GM21825 (cell line): ENCODE measurements around the gene ANK2.

Source experiments
- ATAC-seq: cut with Tn5 transposase; IDR thresholded peaks from one replicate; pipeline ENCODE4 v1.9.1; 2021; ENCODE audit warnings: mild to moderate bottlenecking, moderate library complexity; ENCODE audit not compliant: unreplicated experiment

Gene ANK2

DNA sequence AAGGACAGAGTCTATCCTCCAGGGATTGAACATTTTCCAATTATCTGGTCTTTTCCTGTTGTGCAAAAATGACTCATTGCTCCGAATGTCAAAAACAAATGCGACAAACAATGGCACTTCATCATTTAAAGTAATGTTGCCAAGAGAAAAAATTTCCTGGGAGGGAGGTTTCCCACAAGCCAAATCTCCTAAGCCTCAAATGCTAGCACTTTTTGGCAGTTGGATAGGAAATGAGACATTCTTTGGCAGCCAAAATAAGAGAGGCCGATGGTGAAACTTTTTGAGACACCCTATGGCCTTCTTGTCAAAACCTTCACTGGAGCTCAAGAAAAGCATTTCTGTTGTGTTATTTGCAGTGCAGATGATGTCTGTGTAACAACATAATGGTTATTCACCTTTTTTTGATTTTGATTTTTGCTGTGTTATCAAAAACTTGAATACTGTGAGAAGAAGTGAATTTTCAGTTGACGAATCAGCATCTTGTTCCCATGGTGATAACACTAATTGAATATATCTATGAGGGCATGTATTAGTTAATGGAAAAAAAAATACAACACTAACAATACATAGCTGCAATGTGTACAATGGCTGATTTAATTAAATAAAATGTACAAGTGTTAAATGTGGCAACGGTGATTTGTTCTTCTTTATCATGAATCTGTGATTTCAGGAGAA, 333.8 kb downstream of the ANK2 start:
- no peak for ATAC-seq

DNA sequence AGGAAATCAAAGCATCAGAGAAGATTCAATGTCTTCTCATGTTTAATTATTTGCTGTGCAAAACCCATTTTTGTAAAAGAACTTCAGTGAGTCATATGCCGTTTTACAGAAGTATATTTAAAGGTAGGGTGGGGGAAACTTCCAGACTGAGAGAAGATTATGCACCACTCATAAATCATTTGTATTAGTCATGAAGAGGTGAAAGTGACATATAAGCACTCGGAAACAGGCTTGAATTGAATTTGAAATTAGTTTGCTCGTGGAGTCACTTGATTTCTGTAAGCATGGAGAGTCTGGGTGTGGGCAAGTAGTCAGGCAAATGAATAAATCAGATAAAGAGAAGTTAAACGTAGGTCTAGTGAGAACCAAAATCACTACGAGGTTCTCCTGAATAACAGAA, 335.1 kb downstream of the ANK2 start:
- ATAC-seq = no peak

DNA sequence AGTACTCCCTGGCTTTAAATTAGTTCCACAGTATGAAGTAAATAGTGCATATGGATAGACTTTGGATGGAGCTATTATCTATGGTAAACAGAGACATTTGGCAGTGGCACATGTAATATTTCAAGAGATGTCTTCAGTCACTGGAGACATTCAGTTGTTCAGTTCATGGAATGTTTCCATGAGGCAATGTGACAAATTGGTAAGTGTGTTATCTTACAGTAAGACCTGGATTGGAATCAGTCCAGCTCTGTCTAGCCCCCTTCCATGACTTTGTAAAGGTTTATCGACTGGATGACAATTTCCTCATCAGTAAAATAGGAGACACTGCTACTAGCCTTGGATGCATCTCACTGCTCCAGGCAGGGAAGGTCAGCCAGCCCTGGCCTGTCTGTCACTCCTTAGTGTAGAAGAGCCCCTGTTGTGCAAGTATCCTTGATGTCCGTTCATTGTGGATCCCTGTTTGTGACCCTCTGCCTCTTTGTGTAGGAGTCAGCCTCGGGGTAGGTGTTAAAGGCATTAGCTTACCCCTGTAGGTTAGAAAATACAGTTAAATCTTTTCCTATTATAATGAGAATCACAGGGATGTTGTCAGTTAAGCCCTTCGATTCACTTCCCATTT, 335.9 kb downstream of the ANK2 start:
- no peak for ATAC-seq

DNA sequence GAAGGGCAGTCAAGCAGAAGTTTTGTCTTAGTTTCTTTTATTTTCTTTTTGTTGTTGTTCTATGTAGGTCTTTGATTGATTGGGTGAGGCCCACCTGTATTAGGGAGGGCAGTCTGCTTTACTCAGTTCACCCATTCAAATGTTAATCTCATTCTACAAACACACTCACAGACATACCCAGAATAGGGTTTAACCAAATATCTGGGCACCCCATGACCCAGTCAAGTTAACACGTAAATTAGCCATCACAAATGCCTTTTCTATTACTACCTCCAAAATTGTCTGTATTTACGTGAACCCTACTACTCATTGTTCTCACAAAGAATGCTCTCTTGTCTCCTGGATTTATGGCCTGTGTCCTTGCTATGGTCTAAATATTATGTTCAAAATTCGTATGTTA, 339.7 kb downstream of the ANK2 start:
- ATAC-seq = no peak

DNA sequence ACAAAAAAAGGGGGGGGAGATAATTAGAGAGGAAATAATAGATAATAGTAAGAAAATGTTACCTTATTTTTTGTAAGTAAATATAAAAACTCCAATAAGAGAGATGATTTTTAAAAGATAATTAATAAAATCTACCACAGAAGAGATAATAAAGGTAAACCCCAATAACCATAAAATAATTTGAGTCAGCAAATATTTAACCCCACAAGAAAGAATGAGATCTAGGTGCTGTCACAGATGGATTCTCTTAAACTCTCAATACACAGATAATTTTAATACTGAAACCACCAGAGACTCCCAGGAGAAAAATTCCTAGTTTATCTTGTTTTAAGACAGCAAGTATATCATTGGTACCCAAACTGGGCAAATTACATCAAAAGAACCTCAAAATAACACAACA, 341.4 kb downstream of the ANK2 start:
- no peak for ATAC-seq

DNA sequence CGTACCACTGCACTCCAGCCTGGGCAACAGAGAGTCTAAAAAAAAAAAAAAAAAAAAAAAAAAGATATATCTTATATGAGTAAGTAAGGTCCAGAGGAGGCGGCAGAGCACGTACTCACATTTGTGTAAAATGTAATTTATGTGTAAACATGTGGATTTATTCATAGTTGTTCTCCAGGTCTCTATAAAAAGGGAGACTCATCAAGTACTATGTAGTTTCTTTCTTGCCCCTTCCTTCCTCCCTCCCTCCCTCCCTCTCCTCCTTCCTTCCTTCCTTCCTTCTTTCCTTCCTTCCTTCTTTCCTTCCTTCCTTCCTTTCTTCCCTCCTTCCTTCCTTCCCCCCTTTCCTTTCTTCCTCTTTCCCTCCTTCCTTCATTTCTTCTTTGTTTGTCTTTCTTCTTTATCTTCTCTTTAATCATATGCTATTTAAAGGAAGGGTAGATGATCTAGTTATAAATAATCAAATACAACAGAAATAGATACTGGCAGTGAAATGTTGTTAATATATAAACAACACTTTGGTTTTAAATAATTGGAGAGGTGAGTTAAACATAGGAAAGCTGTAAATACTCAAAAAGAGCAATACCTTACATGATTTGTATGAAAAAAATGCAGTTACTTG, 344.8 kb downstream of the ANK2 start:
- ATAC-seq = no peak

DNA sequence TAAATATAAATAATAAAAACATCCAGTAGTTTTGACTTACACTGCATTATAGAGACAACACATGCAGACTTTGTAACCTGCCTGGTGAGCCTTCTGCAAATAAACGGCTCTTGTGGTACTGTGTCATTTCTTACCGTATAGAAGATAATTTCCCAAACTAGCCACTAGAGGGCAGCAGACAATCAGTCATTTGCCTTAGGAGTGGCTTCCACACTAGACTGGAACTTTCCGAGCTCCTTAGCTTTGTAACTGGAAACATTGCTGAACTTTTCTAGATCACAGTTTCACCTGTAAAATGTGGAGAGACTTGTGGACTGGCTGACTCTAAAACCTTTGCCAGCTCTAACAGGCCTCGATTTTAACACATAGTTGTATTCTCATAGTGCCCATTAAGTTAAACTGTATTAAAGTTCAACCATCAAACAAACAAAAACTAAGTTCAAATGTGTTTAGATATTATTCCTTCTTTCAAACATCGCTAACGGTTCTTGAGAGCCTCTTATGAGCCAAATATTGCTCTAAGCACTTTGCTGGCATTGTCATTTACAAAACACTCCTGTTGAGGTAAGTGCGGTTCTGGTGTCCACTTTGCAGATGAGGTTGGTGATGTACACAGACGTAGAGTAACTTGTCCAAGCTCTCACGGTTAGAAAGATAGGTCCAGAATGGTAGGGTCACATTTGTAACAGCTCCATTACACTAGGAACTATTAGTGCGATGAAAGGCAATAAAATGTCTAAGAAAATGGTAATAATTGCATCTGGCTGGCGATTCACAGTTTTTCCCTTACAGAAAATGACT, 345.5 kb downstream of the ANK2 start:
- ATAC-seq = peak; percentile 97

DNA sequence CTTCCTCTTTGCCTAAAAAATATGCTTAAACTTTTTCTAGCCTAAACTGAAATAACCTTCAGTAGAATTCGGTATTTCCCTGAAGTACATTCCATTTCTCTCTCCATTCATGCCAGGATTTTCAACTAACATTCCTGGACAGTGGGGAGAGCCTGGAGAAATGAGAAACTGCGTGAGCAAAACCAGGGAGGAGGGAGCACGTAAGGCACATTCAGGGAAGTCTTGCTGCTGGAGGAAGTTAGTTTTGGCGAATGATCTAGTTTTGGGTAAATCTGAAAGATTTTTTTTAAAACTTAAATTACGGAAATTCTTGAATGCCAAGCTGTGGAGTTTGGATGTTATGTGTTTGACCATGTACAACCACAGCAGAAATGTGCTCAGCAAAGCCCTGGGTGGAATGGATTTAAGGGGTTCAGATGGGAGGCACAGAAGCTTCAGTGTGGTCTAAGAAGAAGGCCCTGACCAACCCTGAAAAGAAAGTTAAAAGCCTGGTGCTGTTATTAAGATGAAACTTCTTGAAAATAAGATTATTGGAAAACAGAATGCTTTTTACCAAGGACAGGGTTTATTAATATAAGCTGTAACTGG, 347.8 kb downstream of the ANK2 start:
- ATAC-seq = no peak

DNA sequence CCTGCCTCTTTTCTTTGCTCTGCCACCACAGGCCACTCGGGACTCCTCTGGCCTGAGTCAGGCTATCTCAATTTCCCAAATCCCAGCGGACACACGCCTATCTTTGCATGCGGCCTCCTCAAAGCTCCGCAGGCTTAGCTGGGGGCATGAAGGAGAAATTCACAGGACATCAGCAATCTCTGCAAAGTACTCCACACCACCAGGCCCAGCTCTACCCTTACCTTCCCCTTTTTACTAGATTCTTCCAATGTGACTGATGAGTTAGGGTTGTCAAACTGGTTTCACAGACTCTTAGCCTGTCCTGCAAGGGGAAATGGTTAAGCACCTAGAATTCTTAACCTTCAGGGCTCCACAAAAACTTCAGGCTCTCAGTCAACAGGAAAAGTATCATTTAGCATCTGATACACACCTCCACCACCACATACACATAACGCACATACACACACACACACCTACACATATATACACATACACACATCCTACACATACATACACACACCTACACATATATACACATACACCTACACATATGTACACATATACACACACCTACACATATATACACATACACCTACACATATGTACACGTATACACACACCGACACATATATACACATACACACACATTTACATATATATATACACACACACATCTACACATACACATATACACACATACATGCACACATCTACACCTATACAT, 349.1 kb downstream of the ANK2 start:
- ATAC-seq = no peak

DNA sequence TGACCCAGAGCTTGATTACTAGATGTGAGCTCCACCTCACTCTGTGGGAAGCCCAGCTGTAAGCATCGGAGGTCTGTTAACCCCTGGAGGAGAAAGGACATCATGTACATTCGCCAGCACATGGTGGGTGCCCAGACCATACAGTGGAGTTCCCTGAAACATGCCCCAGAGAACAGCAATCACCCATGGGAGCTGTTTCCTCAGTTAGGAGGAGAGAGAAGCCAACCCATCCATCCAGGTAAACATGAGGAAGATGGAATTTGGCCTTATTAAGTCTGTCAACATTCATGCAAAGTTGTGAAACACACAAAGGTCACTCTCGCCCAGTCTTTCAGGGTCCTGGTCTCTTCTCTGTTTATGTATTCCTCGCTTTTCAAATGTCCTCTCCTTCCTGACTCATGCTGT, 354.7 kb downstream of the ANK2 start:
- ATAC-seq = no peak

DNA sequence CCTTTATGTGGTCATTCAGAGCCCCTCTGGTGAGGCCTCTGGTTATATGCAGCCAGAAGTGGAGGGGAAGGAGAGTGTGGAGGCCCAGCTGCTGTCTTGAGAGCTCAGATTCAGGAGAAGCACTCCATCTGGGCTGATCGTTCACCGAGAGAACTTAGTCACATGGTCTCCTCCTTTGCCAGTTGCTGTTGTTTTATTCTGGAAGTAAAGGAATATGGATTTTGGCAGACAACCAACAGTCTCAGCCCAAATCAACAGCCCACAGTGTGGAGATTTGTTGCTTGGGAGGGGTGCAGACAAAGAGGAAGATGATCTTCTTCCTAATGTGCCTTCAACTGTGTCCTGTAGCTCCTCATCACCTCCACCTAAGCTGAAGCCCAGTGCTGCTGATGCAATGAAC, 355.4 kb downstream of the ANK2 start:
- no peak for ATAC-seq

DNA sequence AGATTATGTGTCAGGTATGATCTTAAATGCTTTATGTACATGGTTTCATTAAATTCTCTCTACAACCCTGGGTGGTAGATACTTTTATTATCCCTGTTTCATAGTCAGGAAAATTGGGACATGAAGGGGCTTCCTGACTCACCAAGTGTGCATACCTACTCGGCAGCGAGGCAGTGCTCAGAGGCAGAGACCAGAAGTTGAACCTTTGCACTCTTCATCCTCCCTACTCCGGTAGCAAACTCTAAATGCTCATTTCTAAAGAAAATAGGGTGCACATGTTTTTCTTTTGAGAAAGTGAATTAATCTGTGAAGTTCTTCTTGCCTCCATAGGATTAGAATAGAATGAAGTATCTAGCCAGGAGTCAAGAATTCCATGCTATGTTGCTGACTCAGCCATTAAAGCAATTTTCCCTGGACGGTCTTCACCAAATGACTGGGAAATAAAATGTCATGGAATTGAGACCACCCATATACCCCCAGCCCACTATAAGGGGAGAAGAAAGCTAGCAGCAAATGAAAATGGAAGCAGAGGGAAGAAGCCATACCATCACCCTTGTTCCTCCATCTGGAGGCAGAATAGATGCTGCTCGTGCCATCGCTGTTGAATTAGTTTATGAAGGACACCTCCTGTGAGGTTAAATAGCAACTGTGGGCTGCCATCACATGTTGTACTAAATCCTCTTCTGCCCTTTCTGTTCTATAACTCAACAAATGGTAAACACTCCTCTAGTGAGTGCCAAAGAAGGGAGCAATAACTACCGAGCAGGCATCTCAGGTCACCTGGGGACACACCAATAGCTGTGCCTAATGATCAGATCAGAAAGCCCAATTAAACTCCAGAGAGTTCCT, 356.6 kb downstream of the ANK2 start:
- ATAC-seq = no peak

DNA sequence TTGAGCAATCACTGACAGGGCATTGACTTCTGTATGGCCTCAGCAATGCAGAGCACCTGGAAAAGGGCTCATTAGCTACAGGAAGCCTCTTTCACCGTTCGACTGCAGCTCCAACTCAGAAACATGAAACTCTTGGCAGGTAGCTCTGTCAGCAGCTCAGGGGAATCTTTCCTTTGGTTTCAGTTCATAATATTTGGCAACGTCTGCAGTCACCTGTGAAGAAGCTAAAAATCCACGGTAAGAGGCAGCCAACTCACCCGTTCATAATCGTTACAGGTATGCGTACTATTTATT, 357.2 kb downstream of the ANK2 start:
- ATAC-seq = no peak

DNA sequence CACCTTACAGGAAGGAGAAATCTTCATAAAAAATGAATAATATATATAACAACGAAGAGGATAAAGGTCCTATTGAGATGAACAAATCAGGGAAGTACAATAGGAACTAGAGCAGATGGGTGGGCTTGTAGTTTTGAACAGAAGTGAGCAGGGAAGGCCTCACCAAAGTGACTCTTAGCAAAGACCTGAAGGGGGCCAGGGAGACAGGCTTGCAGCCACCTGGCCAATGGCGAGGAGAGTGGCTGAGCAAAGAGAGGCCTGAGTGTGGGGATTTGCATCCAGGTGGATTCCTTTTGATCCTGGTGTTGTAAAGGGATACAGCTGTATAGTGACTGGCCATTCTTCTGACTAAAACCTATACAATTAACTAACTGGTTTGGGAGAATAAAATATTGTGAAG, 358.0 kb downstream of the ANK2 start:
- no peak for ATAC-seq

DNA sequence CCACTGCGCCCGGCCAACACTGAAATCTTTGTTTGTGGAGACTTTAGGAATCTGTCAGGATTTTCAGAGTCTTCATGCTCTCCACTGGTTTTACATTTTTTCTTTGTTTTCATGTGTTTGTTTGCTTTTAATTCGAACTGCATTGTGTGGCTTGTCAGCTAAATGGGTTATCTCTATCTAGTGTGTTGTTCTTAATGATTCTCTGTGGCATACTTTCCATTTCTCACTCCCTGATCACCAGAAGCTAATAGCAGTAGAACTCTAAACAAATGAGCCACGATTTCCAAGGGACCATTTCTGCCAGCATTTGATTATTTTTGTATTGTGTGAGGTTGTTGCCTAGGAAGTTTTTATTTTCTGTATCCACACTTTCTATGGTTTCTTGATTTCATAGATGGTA, 359.7 kb downstream of the ANK2 start:
- no peak for ATAC-seq

DNA sequence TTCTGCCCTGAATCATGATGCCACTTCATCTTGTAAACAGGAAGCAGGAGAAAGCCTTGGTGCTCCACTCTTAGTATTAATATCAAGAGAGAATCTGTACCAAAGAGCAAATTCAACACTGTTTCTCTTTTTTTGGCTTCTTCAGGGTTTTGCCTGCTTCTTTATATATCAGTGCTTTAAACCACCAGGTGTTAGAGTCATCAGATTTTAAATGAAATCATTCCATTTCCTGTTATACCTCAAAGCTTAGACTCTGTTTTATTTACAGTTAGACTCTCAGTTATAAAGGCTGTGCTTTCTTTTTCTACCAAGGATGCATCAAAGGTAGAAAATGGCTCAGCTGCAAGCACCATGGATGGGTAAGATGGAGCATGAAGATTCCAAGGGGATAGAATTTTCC, 361.2 kb downstream of the ANK2 start:
- ATAC-seq = no peak

DNA sequence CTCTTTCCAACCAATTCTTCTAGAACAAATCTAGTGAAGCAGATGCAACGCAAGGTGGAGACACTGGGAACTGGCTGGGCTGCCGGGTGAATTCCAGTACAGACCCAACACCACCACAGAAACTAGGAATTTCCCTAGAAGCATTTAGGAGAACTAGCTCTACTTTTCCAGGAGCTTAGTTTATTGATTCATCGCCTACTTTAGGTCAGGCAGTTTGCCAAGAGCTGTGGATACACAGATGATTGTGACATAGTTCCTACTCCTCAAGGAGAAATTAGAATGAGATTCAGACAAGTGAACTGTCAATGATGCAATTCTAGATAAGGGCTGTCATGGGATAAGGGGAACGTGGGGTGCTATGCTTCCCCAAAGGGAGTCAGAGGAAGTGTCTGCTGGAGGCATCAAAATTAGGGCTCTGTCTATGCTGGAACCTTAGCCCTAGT, 362.1 kb downstream of the ANK2 start:
- no peak for ATAC-seq

DNA sequence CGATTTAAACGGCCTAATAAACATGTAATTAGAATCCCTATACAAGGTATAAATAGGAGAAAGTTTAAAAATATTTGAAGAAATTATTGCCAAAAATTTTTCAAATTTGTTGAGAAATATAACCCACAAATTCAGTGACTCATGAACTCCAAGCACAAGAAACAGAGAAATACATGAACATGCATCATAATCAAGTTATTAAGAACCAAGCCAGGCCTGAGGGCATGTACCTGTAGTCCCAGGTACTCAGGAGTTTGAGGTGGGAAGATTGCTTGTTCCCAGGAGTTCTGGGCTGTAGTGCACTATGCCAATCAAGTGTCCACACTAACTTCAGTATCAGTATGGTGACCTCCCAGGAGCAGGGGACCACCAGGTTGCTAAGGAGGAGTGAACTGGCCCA, 370.2 kb downstream of the ANK2 start:
- ATAC-seq = no peak

DNA sequence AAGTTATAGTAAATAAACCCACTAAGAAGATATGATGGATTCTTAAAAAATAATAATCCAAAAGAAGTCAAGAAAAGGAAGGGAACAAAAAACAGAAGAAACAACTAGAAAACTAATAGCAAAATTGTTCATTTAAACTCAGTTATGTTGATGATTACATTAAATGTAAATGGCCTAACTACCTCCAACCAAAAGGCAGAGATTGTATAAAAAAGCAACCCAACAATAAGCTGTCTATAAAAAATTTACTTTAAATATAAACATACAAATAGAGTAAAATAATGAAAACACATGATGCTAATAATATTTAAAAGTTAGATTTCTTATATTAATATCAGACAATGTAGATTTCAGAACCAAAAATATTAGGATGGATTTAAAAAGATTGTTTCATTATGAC, 371.5 kb downstream of the ANK2 start:
- ATAC-seq = no peak

DNA sequence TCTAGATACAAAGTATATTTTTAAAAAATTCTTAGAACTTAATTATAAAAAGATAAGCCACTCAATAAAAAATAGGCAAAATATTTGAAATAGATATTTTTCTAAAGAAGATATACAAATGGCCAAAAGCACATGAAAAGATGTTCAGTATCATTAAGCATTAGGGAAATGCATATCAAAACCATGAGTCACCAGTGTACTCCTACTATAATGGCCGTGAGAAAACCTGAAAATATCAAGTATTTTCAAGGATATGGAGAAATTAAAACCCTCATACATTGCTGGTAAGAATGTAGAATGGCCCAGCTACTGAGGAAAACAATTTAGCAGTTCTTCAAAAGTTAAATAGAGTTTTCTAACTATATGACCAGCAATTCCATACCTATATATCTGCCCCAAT, 374.2 kb downstream of the ANK2 start:
- ATAC-seq = no peak
